BLaER1 treated with 17β-estradiol and CSF1 and Interleukin-3, amounts not matched to agents 10 nM and 100 nM (cell line): ENCODE data around the gene PRKD1.
"Not testable (repeated sequence)": the region's sequence is repeated elsewhere in the genome, so short reads cannot be mapped to it uniquely, and the experiment has no call there.

Experiments
- H3K27ac ChIP-seq, 11 experiments: shearing (Covaris generic); formaldehyde crosslinking; 2 replicates each; pipeline ENCODE4 v1.8.1; 2022
- H3K27me3 ChIP-seq, 11 experiments: shearing (Covaris generic); formaldehyde crosslinking; 2 replicates each; pipeline ENCODE4 v1.8.1; 2022
- H3K36me3 ChIP-seq, 11 experiments: shearing (Covaris generic); formaldehyde crosslinking; 2 replicates each; pipeline ENCODE4 v1.8.1; 2022
- H3K4me1 ChIP-seq, 10 experiments: shearing (Covaris generic); formaldehyde crosslinking; 2 replicates each; pipeline ENCODE4 v1.8.1; 2022
- H3K4me2 ChIP-seq, 11 experiments: shearing (Covaris generic); formaldehyde crosslinking; 2 replicates each; pipeline ENCODE4 v1.8.1; 2022
- H3K4me3 ChIP-seq, 10 experiments: shearing (Covaris generic); formaldehyde crosslinking; 2 replicates each; pipeline ENCODE4 v1.8.1; 2022
- H3K9ac ChIP-seq, 11 experiments: shearing (Covaris generic); formaldehyde crosslinking; 2 replicates each; pipeline ENCODE4 v1.8.1; 2022
- H3K9me3 ChIP-seq, 11 experiments: shearing (Covaris generic); formaldehyde crosslinking; replicated peaks in 1 of 11; 2 replicates each; pipeline ENCODE4 v1.8.1; 2022
- H4K20me1 ChIP-seq, 11 experiments: shearing (Covaris generic); formaldehyde crosslinking; 2 replicates each; pipeline ENCODE4 v1.8.1; 2022
- Cebpa-rat ChIP-seq, 11 experiments: shearing (Covaris generic); IDR thresholded peaks; 2 replicates each; pipeline ENCODE4 v1.8.1; 2022

Gene PRKD1

GRCh38 chr14:29847056-29847380, 80.6 kb downstream of the PRKD1 start:
- Histone ChIP-seq H3K9me3 (peaks cover 0 to 5% (median 0%) of the 10 kb centered on the region in 11 experiments; a peak in 1 of 22 replicates), H3K9ac (no peak overlapping the region), H4K20me1 (no peaks in the 10 kb centered on the region), H3K27ac (no peak overlapping the region), H3K36me3 (no peaks in the 10 kb centered on the region), H3K27me3 (no peaks in the 10 kb centered on the region), H3K4me3 (no peak overlapping the region), H3K4me1 (no peaks in the 10 kb centered on the region), H3K4me2 (no peak overlapping the region)
- TF ChIP-seq Cebpa-rat (IDR thresholded peaks at IDR 0.05) = no peak

- H3K27ac ChIP-seq = no peak overlapping the region
- H3K27me3 ChIP-seq = no peaks in the 10 kb centered on the region
- H3K36me3 ChIP-seq = no peaks in the 10 kb centered on the region
- H3K4me1 ChIP-seq = no peaks in the 10 kb centered on the region
- no peaks in the 10 kb centered on the region for H4K20me1 ChIP-seq
- peaks cover under 1 to 5% (median under 1%) of the 10 kb centered on the region in 11 experiments; a peak in 21 of 22 replicates for H3K9me3 ChIP-seq
- no peak for TF ChIP-seq Cebpa-rat (IDR thresholded peaks at IDR 0.05)
- no peak overlapping the region for H3K9ac ChIP-seq
- H3K4me3 ChIP-seq = no peak overlapping the region
- H3K4me2 ChIP-seq = no peak overlapping the region
Measured at GRCh38 chr14:29846339-29847055, 81.2 kb downstream of the PRKD1 start.

GRCh38 chr14:29843981-29844380, 83.7 kb downstream of the PRKD1 start:
- H3K4me3 ChIP-seq = no peak overlapping the region
- H3K27me3 ChIP-seq = no peaks in the 10 kb centered on the region
- H3K9me3 ChIP-seq = peaks cover 26 to 30% (median 26%) of the 10 kb centered on the region in 11 experiments
- H3K36me3 ChIP-seq = no peaks in the 10 kb centered on the region; a peak in 1 of 22 replicates
- H3K4me1 ChIP-seq = no peaks in the 10 kb centered on the region
- TF ChIP-seq Cebpa-rat (IDR thresholded peaks at IDR 0.05) = no peak
- H4K20me1 ChIP-seq = no peaks in the 10 kb centered on the region
- H3K27ac ChIP-seq = no peak overlapping the region
- no peak overlapping the region for H3K4me2 ChIP-seq
- H3K9ac ChIP-seq = no peak overlapping the region

- TF ChIP-seq Cebpa-rat (IDR thresholded peaks at IDR 0.05) = no peak
- Histone ChIP-seq H3K4me3 (no peak overlapping the region), H4K20me1 (no peaks in the 10 kb centered on the region), H3K4me1 (no peaks in the 10 kb centered on the region), H3K27ac (no peak overlapping the region), H3K9ac (no peak overlapping the region), H3K36me3 (no peaks in the 10 kb centered on the region; a peak in 1 of 22 replicates), H3K9me3 (peaks cover 30 to 37% (median 33%) of the 10 kb centered on the region in 11 experiments), H3K4me2 (no peak overlapping the region), H3K27me3 (no peaks in the 10 kb centered on the region)
Measured at GRCh38 chr14:29842228-29842627, 85.4 kb downstream of the PRKD1 start.

- not testable (repeated sequence) for H3K9ac ChIP-seq, H3K27me3 ChIP-seq, H3K4me2 ChIP-seq, H3K27ac ChIP-seq, H3K4me3 ChIP-seq, H3K36me3 ChIP-seq, H4K20me1 ChIP-seq, H3K4me1 ChIP-seq
- peaks cover 30 to 37% (median 33%) of the 10 kb centered on the region in 11 experiments for H3K9me3 ChIP-seq
Measured at GRCh38 chr14:29840369-29840892, 87.2 kb downstream of the PRKD1 start.

GRCh38 chr14:29839691-29840090, 88.0 kb downstream of the PRKD1 start:
- H3K27ac ChIP-seq, H3K4me3 ChIP-seq, H3K4me2 ChIP-seq, H3K4me1 ChIP-seq, H3K36me3 ChIP-seq, H3K9ac ChIP-seq, H4K20me1 ChIP-seq, H3K27me3 ChIP-seq: not testable (repeated sequence)
- peaks cover 30 to 37% (median 33%) of the 10 kb centered on the region in 11 experiments for H3K9me3 ChIP-seq

GRCh38 chr14:29838752-29839151, 88.9 kb downstream of the PRKD1 start:
- no peak overlapping the region for H3K4me2 ChIP-seq
- no peak overlapping the region for H3K9ac ChIP-seq
- no peaks in the 10 kb centered on the region for H3K27me3 ChIP-seq
- H3K36me3 ChIP-seq = no peaks in the 10 kb centered on the region; a peak in 1 of 22 replicates
- H3K4me1 ChIP-seq = no peaks in the 10 kb centered on the region
- no peak for TF ChIP-seq Cebpa-rat (IDR thresholded peaks at IDR 0.05)
- H3K9me3 ChIP-seq = peaks cover 30 to 37% (median 33%) of the 10 kb centered on the region in 11 experiments
- no peak overlapping the region for H3K4me3 ChIP-seq
- H4K20me1 ChIP-seq = no peaks in the 10 kb centered on the region
- H3K27ac ChIP-seq = no peak overlapping the region

- no peaks in the 10 kb centered on the region for H3K4me1 ChIP-seq
- no peak overlapping the region for H3K9ac ChIP-seq
- peaks cover 28 to 35% (median 30%) of the 10 kb centered on the region in 11 experiments for H3K9me3 ChIP-seq
- no peak overlapping the region for H3K4me2 ChIP-seq
- H4K20me1 ChIP-seq = no peaks in the 10 kb centered on the region
- no peaks in the 10 kb centered on the region; a peak in 1 of 22 replicates for H3K36me3 ChIP-seq
- no peak overlapping the region for H3K27ac ChIP-seq
- no peak overlapping the region for H3K4me3 ChIP-seq
- TF ChIP-seq Cebpa-rat (IDR thresholded peaks at IDR 0.05) = no peak
- H3K27me3 ChIP-seq = no peaks in the 10 kb centered on the region
Measured at GRCh38 chr14:29836395-29836794, 91.3 kb downstream of the PRKD1 start.

- no peak overlapping the region for H3K27ac ChIP-seq
- no peaks in the 10 kb centered on the region for H3K36me3 ChIP-seq
- H4K20me1 ChIP-seq = no peaks in the 10 kb centered on the region
- no peaks in the 10 kb centered on the region for H3K27me3 ChIP-seq
- no peak overlapping the region for H3K4me2 ChIP-seq
- no peak overlapping the region for H3K9ac ChIP-seq
- no peaks in the 10 kb centered on the region for H3K4me1 ChIP-seq
- no peak overlapping the region for H3K4me3 ChIP-seq
- TF ChIP-seq Cebpa-rat (IDR thresholded peaks at IDR 0.05) = no peak
- H3K9me3 ChIP-seq = no peaks in the 10 kb centered on the region
Measured at GRCh38 chr14:29832042-29832441, 95.6 kb downstream of the PRKD1 start.

- Histone ChIP-seq H3K9ac (no peak overlapping the region), H4K20me1 (no peaks in the 10 kb centered on the region), H3K36me3 (no peaks in the 10 kb centered on the region), H3K4me3 (no peak overlapping the region), H3K4me1 (no peaks in the 10 kb centered on the region), H3K9me3 (no peaks in the 10 kb centered on the region), H3K4me2 (no peak overlapping the region), H3K27ac (no peak overlapping the region), H3K27me3 (no peaks in the 10 kb centered on the region)
- no peak for TF ChIP-seq Cebpa-rat (IDR thresholded peaks at IDR 0.05)
Measured at GRCh38 chr14:29829851-29830250, 97.8 kb downstream of the PRKD1 start.
